GM12878 (cell line): ENCODE measurements around the gene BOD1L1.

Source experiments
- CTCF ChIP-seq, 3 experiments: IDR thresholded peaks in 2 of 3; conservative IDR thresholded peaks in 1 of 3; 2 replicates each; pipeline ENCODE4 v1.5.1; 2011; ENCODE audit warnings: low read depth in 3 of 3, low read length in 3 of 3, mild to moderate bottlenecking in 3 of 3, control low read depth in 2 of 3, moderate library complexity in 2 of 3, inconsistent platforms in 1 of 3, mixed read lengths in 1 of 3; ENCODE audit not compliant: control insufficient read depth in 2 of 3, insufficient read depth in 1 of 3; ENCODE audit errors: extremely low read depth in 1 of 3
- ETV6 ChIP-seq, 2 experiments: fragments of 450-650 bp in 1 of 2; IDR thresholded peaks in 1 of 2; conservative IDR thresholded peaks in 1 of 2; 2 replicates each; pipeline ENCODE4 v1.6.1; 2014; ENCODE audit warnings: antibody characterized with exemption in 1 of 2, borderline replicate concordance in 1 of 2, low read depth in 1 of 2, mild to moderate bottlenecking in 1 of 2, moderate library complexity in 1 of 2
- FOS ChIP-seq: IDR thresholded peaks from 3 replicates; pipeline ENCODE4 v1.6.1; 2011; ENCODE audit warnings: borderline replicate concordance; ENCODE audit not compliant: insufficient read length; ENCODE audit errors: extremely low read depth
- JUND ChIP-seq: IDR thresholded peaks from 2 replicates; pipeline ENCODE4 v1.6.1; 2012; ENCODE audit warnings: low read depth, mild to moderate bottlenecking, low read length, improper control_type of control experiment, moderate library complexity
- MTA2 ChIP-seq: fragments of 450-650 bp; IDR thresholded peaks from 2 replicates; pipeline ENCODE4 v1.6.1; 2016; ENCODE audit warnings: low read depth, mild to moderate bottlenecking, moderate library complexity
- MYC ChIP-seq: IDR thresholded peaks from 2 replicates; pipeline ENCODE4 v1.6.1; 2011; ENCODE audit warnings: mild to moderate bottlenecking, low read length, moderate library complexity, inconsistent platforms; ENCODE audit not compliant: insufficient read depth, insufficient replicate concordance, insufficient read length, severe bottlenecking
- POLR2AphosphoS5 ChIP-seq: IDR thresholded peaks from 2 replicates; pipeline ENCODE4 v1.6.1; 2011; ENCODE audit warnings: mild to moderate bottlenecking, low read length, inconsistent platforms
- RBBP5 ChIP-seq: fragments of 200-600 bp; sonication (generic); conservative IDR thresholded peaks from 2 replicates; pipeline ENCODE4 v1.6.1; 2016
- SMAD5 ChIP-seq: IDR thresholded peaks from 2 replicates; pipeline ENCODE4 v1.6.1; 2016; ENCODE audit warnings: antibody characterized with exemption, low read depth
- SMC3 ChIP-seq: IDR thresholded peaks from 2 replicates; pipeline ENCODE4 v1.6.1; 2011; ENCODE audit warnings: low read length, improper control_type of control experiment, borderline replicate concordance
- SREBF2 ChIP-seq: IDR thresholded peaks from 2 replicates; pipeline ENCODE4 v1.6.1; 2012; ENCODE audit warnings: mild to moderate bottlenecking, low read length
- WRNIP1 ChIP-seq: IDR thresholded peaks from 2 replicates; pipeline ENCODE4 v1.6.1; 2011; ENCODE audit warnings: low read depth, low read length, improper control_type of control experiment, borderline replicate concordance

- TF ChIP-seq CTCF (IDR thresholded peaks at IDR 0.05 in 2 of 3, conservative IDR thresholded peaks at IDR 0.05 in 1 of 3; ENCODE audit: control insufficient read depth in 2 of 3, extremely low read depth in 1 of 3, insufficient read depth in 1 of 3, low read depth in 3 of 3, low read length in 3 of 3) (no peak), MTA2 (no peak), WRNIP1 (no peak), POLR2AphosphoS5 (no peak), MYC (no peak), SMAD5 (no peak), ETV6 (conservative IDR thresholded peaks at IDR 0.05 in 1 of 2, IDR thresholded peaks at IDR 0.05 in 1 of 2; ENCODE audit: borderline replicate concordance in 1 of 2, low read depth in 1 of 2) (no peak), JUND (no peak), FOS (no peak), SREBF2 (no peak), SMC3 (no peak), RBBP5 (no peak)
These were observed 29.9 kb downstream of the BOD1L1 start for GRCh38 chr4:13597604-13598003.
